Endometrium (tissue), 2 donors: ENCODE data around the gene ABI2.

Experiments used
- FAIRE-seq: peaks from 2 replicates; lab custom pipeline; 2012; peaks lifted over from hg19 to GRCh38; lab: Jason Lieb, UNC
- donor health status: control.
- donor health status: control.

Gene ABI2

DNA sequence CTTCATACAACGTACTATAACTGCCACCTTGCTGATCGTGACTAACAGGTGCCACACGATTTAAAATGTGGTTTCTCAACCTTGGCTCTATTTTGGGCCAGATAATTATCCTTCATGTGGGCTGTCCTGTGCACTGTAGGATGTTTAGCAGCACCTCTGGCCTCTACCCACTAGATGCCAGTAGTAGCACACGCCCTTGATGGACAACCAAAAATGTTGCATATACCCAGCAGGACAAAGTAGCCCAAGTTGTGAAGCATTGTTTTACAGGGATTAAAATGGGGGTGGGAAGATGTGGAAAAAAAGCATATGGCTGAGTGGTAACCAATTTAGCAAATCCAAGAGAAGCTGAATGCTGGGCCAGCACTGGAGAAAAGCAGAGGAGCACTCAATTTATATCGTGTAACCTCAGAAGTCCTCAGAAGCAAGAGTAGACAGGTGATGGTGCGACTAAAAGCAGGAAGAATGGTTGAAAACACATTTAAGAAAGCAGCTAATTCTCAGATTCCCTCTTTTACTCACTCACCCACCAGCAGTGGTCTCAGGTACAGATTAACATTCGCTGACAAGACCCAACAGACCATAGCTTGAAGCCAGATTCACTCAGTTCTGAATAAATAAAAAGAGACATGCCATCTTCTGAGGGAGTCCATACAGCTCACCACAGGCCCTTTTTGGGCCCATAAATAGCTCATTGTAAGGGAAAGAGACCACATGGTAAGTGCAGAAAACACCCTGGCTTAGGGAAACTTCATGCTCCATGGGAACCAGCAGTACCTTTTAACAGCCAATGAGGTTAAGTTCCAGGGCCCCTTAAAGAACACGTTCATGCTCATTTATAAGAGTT lies 156.3 kb downstream of the ABI2 start:
- FAIRE-seq: no peak

DNA sequence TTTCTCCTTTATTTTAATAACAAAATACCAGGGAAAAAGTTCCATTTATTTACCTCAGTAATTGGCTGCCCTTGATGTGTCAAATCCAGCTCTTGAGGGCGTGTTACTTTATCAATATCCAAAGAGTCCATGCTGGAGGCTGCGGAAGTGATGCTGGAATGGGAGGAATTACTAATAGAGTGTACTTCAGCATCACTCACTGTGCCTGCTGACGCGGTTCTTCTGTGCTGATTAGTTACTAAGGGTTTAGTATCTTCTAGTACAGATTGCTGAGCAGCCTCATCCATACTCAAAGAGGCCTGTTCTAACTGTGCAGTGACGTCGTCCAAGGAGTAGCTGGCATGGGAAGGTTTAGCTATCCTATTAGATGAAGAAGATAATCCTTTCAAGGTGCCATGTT lies 161.3 kb downstream of the ABI2 start:
- FAIRE-seq: no peak

GRCh38 chr2:203490391-203490790 lies 162.2 kb downstream of the ABI2 start:
- no peak for FAIRE-seq

- no peak for FAIRE-seq
These were observed 164.8 kb downstream of the ABI2 start for GRCh38 chr2:203492965-203493364.
